ENCODE results near the gene GALE.
"Not testable (repeated sequence)": the region's sequence is repeated elsewhere in the genome, so short reads cannot be mapped to it uniquely, and the experiment has no call there.

GALE gene

GRCh38 chr1:23791516-23792047, 9.0 kb downstream of the GALE start:
- DNase-seq, result peak; percentile 45

- DNase-seq, result peak; percentile 97
These were observed 9.6 kb downstream of the GALE start, which contains the start of gene LYPLA2 for GRCh38 chr1:23790696-23791515. TSS of gene LYPLA2 (plus strand) at chr1:23791145. CDS start at chr1:23792683, 1,538 bp downstream.

- DNase-seq, result no peak
These were observed 11.9 kb downstream of the GALE start for GRCh38 chr1:23788695-23789094.

- DNase-seq, result peak; percentile 38
These were observed 12.9 kb downstream of the GALE start for GRCh38 chr1:23787701-23788100.

- DNase-seq, result no peak
These were observed 15.7 kb downstream of the GALE start for GRCh38 chr1:23784846-23785245.

- not testable (repeated sequence) for DNase-seq
These were observed 17.4 kb downstream of the GALE start for GRCh38 chr1:23783141-23783540.

GRCh38 chr1:23779826-23780371, 20.7 kb downstream of the GALE start:
- DNase-seq, result peak; percentile 34

GRCh38 chr1:23777979-23778814, 22.4 kb downstream of the GALE start, which contains the start of gene PITHD1:
TSS of gene PITHD1 (plus strand) at chr1:23778418. CDS start at chr1:23778516, 98 bp downstream.
- DNase-seq, result peak; percentile 98

GRCh38 chr1:23776217-23776616, 24.3 kb downstream of the GALE start:
- DNase-seq, result no peak

- peak; percentile 51 for DNase-seq
These were observed 26.2 kb downstream of the GALE start for GRCh38 chr1:23774174-23774880.

- DNase-seq, result no peak
These were observed 27.7 kb downstream of the GALE start for GRCh38 chr1:23772854-23773242.

GRCh38 chr1:23772049-23772853, 28.3 kb downstream of the GALE start:
- DNase-seq, result peak; percentile 94

- DNase-seq, result no peak
These were observed 31.8 kb downstream of the GALE start for GRCh38 chr1:23768733-23769132.

GRCh38 chr1:23763041-23763577, 37.4 kb downstream of the GALE start:
- no peak for DNase-seq

GRCh38 chr1:23759277-23759676, 41.3 kb downstream of the GALE start:
- no peak for DNase-seq

- DNase-seq, result no peak
These were observed 42.7 kb downstream of the GALE start for GRCh38 chr1:23757812-23758211.

GRCh38 chr1:23756676-23757075, 43.9 kb downstream of the GALE start:
- DNase-seq, result no peak

- no peak for DNase-seq
These were observed 47.6 kb downstream of the GALE start for GRCh38 chr1:23752909-23753308.

- DNase-seq, result no peak
These were observed 48.7 kb downstream of the GALE start for GRCh38 chr1:23751815-23752200.

- peak; percentile 86 for DNase-seq
These were observed 49.3 kb downstream of the GALE start for GRCh38 chr1:23751050-23751814.

- DNase-seq, result no peak
These were observed 52.5 kb downstream of the GALE start for GRCh38 chr1:23748016-23748415.

Data from hematopoietic multipotent progenitor cell treated with erythropoietin and hydrocortisone succinate and interleukin-3 and kit ligand, for 4 days (in vitro differentiated cells).